ENCODE measurements around the gene PHACTR4.

The PHACTR4 gene

DNA sequence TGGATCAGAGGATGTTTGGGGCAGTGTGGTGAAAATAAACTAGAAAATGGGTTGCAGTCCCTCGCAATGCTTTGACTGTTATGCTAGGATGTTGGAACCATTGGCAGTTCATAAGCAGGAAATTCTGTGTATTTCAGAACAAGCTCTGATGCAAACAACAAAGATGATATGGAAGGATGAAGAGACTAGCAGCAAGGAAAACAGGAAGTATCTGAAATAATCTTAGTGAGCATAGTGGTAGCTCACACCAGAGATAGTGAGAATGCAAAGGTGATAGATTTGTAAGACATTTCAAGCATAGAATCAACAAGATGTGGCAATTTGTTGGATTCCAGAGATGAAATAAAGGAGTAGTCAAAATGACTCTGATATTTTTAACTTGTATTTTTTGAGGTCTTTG is 125.2 kb downstream of the PHACTR4 start:
- H3K4me3 ChIP-seq (ENCODE audit: low read length), result no peak overlapping the region
- DNase-seq (ENCODE audit: low read depth), result no peak
- TF ChIP-seq, protein P1, sequence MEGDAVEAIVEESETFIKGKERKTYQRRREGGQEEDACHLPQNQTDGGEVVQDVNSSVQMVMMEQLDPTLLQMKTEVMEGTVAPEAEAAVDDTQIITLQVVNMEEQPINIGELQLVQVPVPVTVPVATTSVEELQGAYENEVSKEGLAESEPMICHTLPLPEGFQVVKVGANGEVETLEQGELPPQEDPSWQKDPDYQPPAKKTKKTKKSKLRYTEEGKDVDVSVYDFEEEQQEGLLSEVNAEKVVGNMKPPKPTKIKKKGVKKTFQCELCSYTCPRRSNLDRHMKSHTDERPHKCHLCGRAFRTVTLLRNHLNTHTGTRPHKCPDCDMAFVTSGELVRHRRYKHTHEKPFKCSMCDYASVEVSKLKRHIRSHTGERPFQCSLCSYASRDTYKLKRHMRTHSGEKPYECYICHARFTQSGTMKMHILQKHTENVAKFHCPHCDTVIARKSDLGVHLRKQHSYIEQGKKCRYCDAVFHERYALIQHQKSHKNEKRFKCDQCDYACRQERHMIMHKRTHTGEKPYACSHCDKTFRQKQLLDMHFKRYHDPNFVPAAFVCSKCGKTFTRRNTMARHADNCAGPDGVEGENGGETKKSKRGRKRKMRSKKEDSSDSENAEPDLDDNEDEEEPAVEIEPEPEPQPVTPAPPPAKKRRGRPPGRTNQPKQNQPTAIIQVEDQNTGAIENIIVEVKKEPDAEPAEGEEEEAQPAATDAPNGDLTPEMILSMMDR (IDR thresholded peaks at IDR 0.05; ENCODE audit: insufficient read depth, low read depth, low read length, missing control alignments), result no peak

DNA sequence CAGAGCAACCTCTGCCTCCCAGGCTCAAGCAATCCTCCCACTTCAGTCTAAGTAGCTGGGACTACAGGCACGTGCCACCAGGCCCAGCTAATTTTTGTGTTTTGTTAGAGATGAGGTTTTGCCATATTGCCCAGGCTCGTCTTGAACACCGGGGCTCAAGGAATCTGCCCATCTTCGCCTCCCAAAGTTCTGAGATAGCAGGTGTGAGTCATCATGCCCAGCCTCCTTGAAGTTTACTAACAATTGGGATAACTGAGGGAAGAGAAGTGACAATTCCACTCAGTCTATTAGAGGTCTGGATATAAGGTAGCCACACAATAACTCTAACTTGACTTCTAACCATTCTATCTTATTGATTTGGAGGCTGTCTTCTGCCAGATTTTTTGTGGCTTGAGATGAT is 130.0 kb downstream of the PHACTR4 start:
- TF ChIP-seq, protein P1 (IDR thresholded peaks at IDR 0.05; ENCODE audit: insufficient read depth, low read depth, low read length, missing control alignments), result no peak
- no peak overlapping the region for H3K4me3 ChIP-seq (ENCODE audit: low read length)
- DNase-seq (ENCODE audit: low read depth), result no peak

DNA sequence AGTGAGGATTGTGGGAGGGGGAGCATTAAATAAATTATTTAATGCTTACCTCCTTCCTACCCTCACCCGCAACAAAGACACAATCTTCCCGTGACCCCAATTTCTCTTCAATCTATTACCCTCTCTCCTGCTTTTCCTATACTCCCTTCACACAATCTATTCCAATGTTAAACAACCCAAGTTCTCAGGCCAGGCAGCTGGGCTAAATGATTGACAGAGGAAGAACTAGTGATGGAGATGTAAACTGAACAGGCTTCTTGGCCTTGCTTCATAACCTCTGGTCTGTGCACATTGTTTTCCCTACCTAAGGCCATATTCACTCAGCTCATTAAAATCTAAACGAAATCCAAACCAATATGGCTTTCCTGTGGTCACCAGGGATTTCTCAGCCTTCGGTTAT is 132.4 kb downstream of the PHACTR4 start:
- TF ChIP-seq, protein P1 (IDR thresholded peaks at IDR 0.05; ENCODE audit: insufficient read depth, low read depth, low read length, missing control alignments), result no peak
- H3K4me3 ChIP-seq (ENCODE audit: low read length), result no peak overlapping the region
- DNase-seq (ENCODE audit: low read depth), result no peak

DNA sequence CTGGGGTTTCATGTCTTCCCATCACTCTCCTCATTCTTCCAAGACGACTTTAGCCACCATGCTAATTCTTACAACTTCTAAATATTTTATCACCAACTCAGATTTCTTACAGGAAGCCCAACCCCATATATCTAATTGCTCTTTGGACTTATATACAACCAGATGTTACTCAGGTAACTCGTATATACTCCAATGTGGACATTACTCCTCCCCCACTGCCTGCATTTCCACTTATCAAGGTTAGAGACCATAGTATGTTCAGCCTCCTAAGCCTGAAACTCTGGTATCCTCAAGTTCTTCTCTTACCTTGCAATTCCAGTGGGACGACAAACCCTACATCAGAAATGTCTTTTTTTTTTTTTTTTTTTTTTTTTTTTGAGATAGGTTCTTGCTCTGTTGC is 133.6 kb downstream of the PHACTR4 start:
- no peak overlapping the region for H3K4me3 ChIP-seq (ENCODE audit: low read length)
- DNase-seq (ENCODE audit: low read depth), result no peak
- TF ChIP-seq, protein P1 (IDR thresholded peaks at IDR 0.05; ENCODE audit: insufficient read depth, low read depth, low read length, missing control alignments), result no peak

DNA sequence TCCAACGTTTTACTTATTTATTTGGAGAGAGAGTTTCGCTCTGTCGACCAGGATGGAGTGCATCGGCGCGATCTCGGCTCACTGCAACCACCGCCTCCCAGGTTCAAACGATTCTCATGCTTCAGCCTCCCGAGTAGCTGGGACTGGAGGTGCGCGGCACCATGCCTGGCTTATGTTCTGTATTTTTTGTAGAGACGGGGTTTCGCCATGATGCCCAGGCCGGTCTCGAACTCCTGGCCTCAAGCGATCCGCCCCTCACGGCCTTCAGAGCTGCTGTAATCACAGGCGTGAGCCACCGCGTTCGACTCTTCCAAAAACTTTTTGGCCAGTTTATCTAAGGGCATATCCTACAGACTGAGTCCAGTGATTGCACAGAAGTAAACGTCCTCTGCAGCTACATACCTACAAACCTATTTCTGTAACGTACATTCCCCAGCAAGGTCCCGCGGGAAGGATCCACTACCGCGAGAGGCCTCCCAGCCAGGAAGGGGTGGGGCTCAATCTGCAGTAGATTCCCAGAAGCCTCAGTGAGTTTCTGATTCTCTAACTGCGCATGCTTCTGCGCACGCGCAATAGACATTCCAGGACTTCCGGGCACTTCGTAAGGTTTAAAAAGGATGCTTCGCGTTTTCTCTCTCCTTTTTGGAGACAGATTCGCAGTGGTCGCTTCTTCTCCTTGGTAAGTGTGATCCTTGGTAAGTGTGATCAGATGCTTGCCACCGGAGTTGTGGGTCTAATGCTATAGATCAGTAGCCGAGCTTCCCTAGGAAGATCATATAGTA is 136.1 kb downstream of the PHACTR4 start, which contains the start of gene RCC1:
Gene RCC1, plus strand, starts transcription at position 638 of the 782 bp plus-strand sequence. CDS start 23,824 bp downstream, outside the sequence.
- TF ChIP-seq, protein P1 (IDR thresholded peaks at IDR 0.05; ENCODE audit: insufficient read depth, low read depth, low read length, missing control alignments), result no peak
- DNase-seq (ENCODE audit: low read depth), result peak; percentile 98
- H3K4me3 ChIP-seq (ENCODE audit: low read length), result peak within 1 kb of the TSS; percentile 98

DNA sequence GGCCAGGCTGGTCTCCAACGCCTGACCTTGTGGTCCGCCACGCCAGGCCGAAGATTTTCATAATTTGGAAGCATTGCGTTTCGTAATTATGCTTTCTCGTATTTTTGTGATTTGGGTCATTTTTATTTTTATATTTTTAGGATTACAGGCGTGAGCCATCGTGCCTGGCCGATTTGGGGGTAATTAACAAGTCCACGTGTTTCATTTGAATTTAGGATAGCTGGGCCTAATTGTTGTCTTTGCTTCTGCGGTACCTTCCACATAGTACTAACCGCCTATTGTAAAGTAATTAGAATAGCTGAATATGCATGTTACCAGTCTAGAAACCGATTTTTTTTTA is 137.3 kb downstream of the PHACTR4 start:
- TF ChIP-seq, protein P1 (IDR thresholded peaks at IDR 0.05; ENCODE audit: insufficient read depth, low read depth, low read length, missing control alignments), result no peak
- peak overlapping the region; percentile 98 for H3K4me3 ChIP-seq (ENCODE audit: low read length)
- no peak for DNase-seq (ENCODE audit: low read depth)

DNA sequence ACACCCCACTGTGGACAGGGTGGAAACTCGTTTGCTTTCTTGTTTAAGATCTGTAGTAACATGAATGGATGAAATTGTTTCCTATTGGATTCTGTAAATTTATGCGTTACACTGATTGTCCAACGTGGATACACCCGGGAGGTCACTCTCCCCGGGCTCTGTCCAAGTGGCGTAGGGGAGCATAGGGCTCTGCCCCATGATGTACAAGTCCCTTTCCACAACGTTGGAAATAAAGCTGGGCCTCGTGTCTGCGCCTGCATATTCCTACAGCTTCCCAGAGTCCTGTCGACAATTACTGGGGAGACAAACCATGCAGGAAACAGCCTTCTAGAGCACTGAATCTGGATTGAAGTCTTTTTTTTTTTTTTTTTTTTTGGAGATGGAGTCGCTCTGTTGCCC is 137.7 kb downstream of the PHACTR4 start:
- TF ChIP-seq, protein P1 (IDR thresholded peaks at IDR 0.05; ENCODE audit: insufficient read depth, low read depth, low read length, missing control alignments), result no peak
- peak overlapping the region; percentile 98 for H3K4me3 ChIP-seq (ENCODE audit: low read length)
- no peak for DNase-seq (ENCODE audit: low read depth)

All from epithelial cell of esophagus (primary cell).